Gastrocnemius medialis (tissue), 4 donors: ENCODE results near the gene ATF1. TPM values are rescaled to one million over a fixed set of nuclear protein-coding genes. Genes with fewer than 3 reads are reported as not detected.

ENCODE experiments used
- ATAC-seq, 2 donors: fragments of 150-250 bp; one replicate each; pipeline ENCODE4 v1.9.1; 2016
- DNase-seq, 2 donors: peaks; one replicate each; pipeline ENCODE4 v3.0.0-alpha.2; 2019
- H3K27ac ChIP-seq, 4 donors: fragments of 200-600 bp; sonication (generic); 1 replicate in 1 of 4; 2 replicates in 3 of 4; pipeline ENCODE4 v1.5.1; 2016 to 2018; ENCODE audit warnings: mild to moderate bottlenecking in 2 of 4, moderate library complexity in 1 of 4
- H3K27me3 ChIP-seq, 3 donors: fragments of 200-600 bp; sonication (generic) in 2 of 3; 1 replicate in 1 of 3; 2 replicates in 2 of 3; pipeline versions ENCODE4 v1.5.1 to v1.6.0; 2016 to 2019; ENCODE audit warnings: mild to moderate bottlenecking in 1 of 3, moderate library complexity in 1 of 3
- H3K36me3 ChIP-seq, 2 donors: fragments of 200-600 bp; sonication (generic) in 1 of 2; one replicate each; pipeline ENCODE4 v1.5.1; 2017 to 2018
- H3K4me1 ChIP-seq, 2 donors: fragments of 200-600 bp; sonication (generic) in 1 of 2; one replicate each; pipeline ENCODE4 v1.5.1; 2016 to 2017; ENCODE audit warnings: mild to moderate bottlenecking in 2 of 2
- H3K4me3 ChIP-seq, 4 donors: fragments of 200-600 bp; sonication (generic) in 3 of 4; 1 replicate in 1 of 4; 2 replicates in 3 of 4; pipeline ENCODE4 v1.5.1; 2016 to 2019; ENCODE audit warnings: mild to moderate bottlenecking in 2 of 4
- H3K9me3 ChIP-seq, 3 donors: fragments of 200-600 bp; sonication (generic) in 2 of 3; 1 replicate in 1 of 3; 2 replicates in 2 of 3; pipeline ENCODE4 v1.5.1; 2016 to 2019
- CTCF ChIP-seq, 5 experiments: fragments of 450-650 bp in 3 of 5; fragments of 200-600 bp in 2 of 5; sonication (generic) in 2 of 5; IDR thresholded peaks in 4 of 5; conservative IDR thresholded peaks in 1 of 5; 1 replicate in 4 of 5; 2 replicates in 1 of 5; pipeline ENCODE4 v1.5.1; 2016 to 2019; ENCODE audit warnings: antibody characterized with exemption in 5 of 5, mild to moderate bottlenecking in 3 of 5, moderate library complexity in 3 of 5
- POLR2A ChIP-seq, 2 donors: fragments of 450-650 bp; IDR thresholded peaks; one replicate each; pipeline ENCODE4 v1.6.1; 2017; ENCODE audit warnings: antibody characterized with exemption in 2 of 2, mild to moderate bottlenecking in 2 of 2, moderate library complexity in 2 of 2
- in situ Hi-C, 4 donors: fragments of 200-750 bp; cut with MboI; loops; one replicate each; pipeline versions ENCODE4 v1.15.0 to v1.8.0; 2017; ENCODE audit warnings: low sequenced_read_pairs in 4 of 4
- intact Hi-C: fragments of 100-400 bp; cut with DNase I; formaldehyde crosslinking; loops from one replicate; pipeline ENCODE4 v1.15.1; 2023; ENCODE audit warnings: low total_unique reads
- total RNA-seq, 4 donors: library from RNA; depleted of rRNA; stranded (reverse); fragments of >200 nt; gene quantifications; one replicate each; pipeline versions ENCODE4 v1.1.0 to v1.2.3, GENCODE V29; 2016

ATF1 gene
- total RNA-seq, 4 donors from 2014 or later = 16.4 to 44.5 (median 37.5) TPM

GRCh38 chr12:50745861-50746260, 18.0 kb upstream of the ATF1 start:
- H3K36me3 ChIP-seq = peaks cover 0 to 66% of the 10 kb centered on the region in 2 donors
- no peaks in the 10 kb centered on the region for H3K9me3 ChIP-seq
- H3K4me1 ChIP-seq = peaks cover 4 to 15% of the 10 kb centered on the region in 2 donors
- in situ Hi-C loops = loop anchor here in 1 of 4 donors (25.0 kb wide), 1 partner anchor 234 kb away; the partner anchor contains the start of gene DIP2B
- no peak overlapping the region for H3K4me3 ChIP-seq
- intact Hi-C loops = no loop called here
- ATAC-seq (no peak), DNase-seq (no peak)
- TF ChIP-seq CTCF (IDR thresholded peaks at IDR 0.05 in 4 of 5, conservative IDR thresholded peaks at IDR 0.05 in 1 of 5) (no peak), POLR2A (IDR thresholded peaks at IDR 0.05) (no peak)
- no peak overlapping the region for H3K27ac ChIP-seq
- H3K27me3 ChIP-seq = no peaks in the 10 kb centered on the region

GRCh38 chr12:50746431-50746830, 17.5 kb upstream of the ATF1 start:
- no peaks in the 10 kb centered on the region for H3K27me3 ChIP-seq
- ATAC-seq = no peak
- in situ Hi-C loops = loop anchor here in 1 of 4 donors (25.0 kb wide), 1 partner anchor 234 kb away; the partner anchor contains the start of gene DIP2B

GRCh38 chr12:50747817-50748216, 16.1 kb upstream of the ATF1 start:
- Histone ChIP-seq H3K36me3 (peaks cover 0 to 49% of the 10 kb centered on the region in 2 donors), H3K27me3 (no peaks in the 10 kb centered on the region), H3K4me3 (no peak overlapping the region), H3K27ac (peak overlapping the region; percentile 69 to 89 (median 78)), H3K4me1 (peaks cover 13 to 26% of the 10 kb centered on the region in 2 donors), H3K9me3 (no peaks in the 10 kb centered on the region)
- ATAC-seq (no peak), DNase-seq (no peak)
- in situ Hi-C loops (loop anchor here in 1 of 4 donors (25.0 kb wide), 1 partner anchor 236 kb away; the partner anchor contains the start of gene DIP2B), intact Hi-C loops (no loop called here)
- TF ChIP-seq POLR2A (IDR thresholded peaks at IDR 0.05) = no peak
- TF ChIP-seq CTCF (IDR thresholded peaks at IDR 0.05 in 4 of 5, conservative IDR thresholded peaks at IDR 0.05 in 1 of 5) = no peak

More at GRCh38 chr12:50746431-50746830, 17.5 kb upstream of the ATF1 start:
- intact Hi-C loops = no loop called here
- Histone ChIP-seq H3K4me3 (no peak overlapping the region), H3K9me3 (no peaks in the 10 kb centered on the region), H3K36me3 (peaks cover 0 to 60% of the 10 kb centered on the region in 2 donors), H3K4me1 (peaks cover 4 to 15% of the 10 kb centered on the region in 2 donors), H3K27ac (no peak overlapping the region)
- DNase-seq = no peak
- TF ChIP-seq CTCF (IDR thresholded peaks at IDR 0.05 in 4 of 5, conservative IDR thresholded peaks at IDR 0.05 in 1 of 5) (no peak), POLR2A (IDR thresholded peaks at IDR 0.05) (no peak)

- H3K9me3 ChIP-seq = no peaks in the 10 kb centered on the region
- H3K4me3 ChIP-seq = no peak overlapping the region
- peak overlapping the region; percentile 69 to 89 (median 78) for H3K27ac ChIP-seq
- TF ChIP-seq POLR2A (IDR thresholded peaks at IDR 0.05) (no peak), CTCF (IDR thresholded peaks at IDR 0.05 in 4 of 5, conservative IDR thresholded peaks at IDR 0.05 in 1 of 5) (no peak)
- ATAC-seq (no peak), DNase-seq (no peak)
- peaks cover 22 to 34% of the 10 kb centered on the region in 2 donors for H3K4me1 ChIP-seq
- intact Hi-C loops = no loop called here
- H3K27me3 ChIP-seq = no peaks in the 10 kb centered on the region
- peaks cover 0 to 32% of the 10 kb centered on the region in 2 donors for H3K36me3 ChIP-seq
- in situ Hi-C loops = loop anchor here in 1 of 4 donors (25.0 kb wide), 1 partner anchor 237 kb away; the partner anchor contains the start of gene DIP2B
Measured at GRCh38 chr12:50749459-50749882, 14.4 kb upstream of the ATF1 start.
